Measurements from ENCODE around the gene TMCO4. TPM values are rescaled to one million over a fixed set of nuclear protein-coding genes. Genes with fewer than 3 reads are reported as not detected.

Gene TMCO4
- total RNA-seq, 1 experiment from 2014 or later = 15.1 TPM

DNA sequence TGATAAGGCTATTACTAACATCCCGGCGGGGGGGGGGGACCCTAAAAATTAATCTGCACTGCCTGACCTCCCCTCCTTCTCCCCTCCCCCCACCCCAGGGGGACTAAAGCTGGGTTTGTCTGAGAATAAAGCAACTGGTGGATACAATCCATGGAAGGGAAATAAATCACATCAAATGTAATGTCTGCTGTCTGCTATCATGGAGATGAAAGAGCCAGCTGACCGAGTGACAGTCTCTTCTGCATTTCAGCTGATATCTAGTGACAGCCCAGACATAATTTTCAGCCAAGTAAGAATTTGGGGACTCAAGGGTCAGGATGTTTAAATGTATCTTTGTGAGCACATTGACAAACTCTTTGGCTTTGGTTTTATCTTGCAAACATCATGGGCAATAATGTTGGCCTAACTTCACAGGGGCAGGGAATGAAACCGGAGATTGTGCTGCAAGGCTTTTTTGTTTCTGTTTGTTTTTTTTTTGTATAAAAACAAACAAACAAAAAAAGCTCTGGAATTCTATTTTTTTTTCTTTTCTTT, 90.4 kb downstream of the TMCO4 start:
- Histone ChIP-seq H3K27me3 (replicated peaks; ENCODE audit: control insufficient read depth, insufficient read depth, low read length) (no peaks in the 10 kb centered on the region), H3K4me1 (no peaks in the 10 kb centered on the region), H3K36me3 (ENCODE audit: control insufficient read depth, insufficient read depth, low read length) (no peaks in the 10 kb centered on the region), H3K4me3 (ENCODE audit: low read depth, low read length) (no peak overlapping the region), H3K9me3 (no peaks in the 10 kb centered on the region)
- H3K4me1 Mint-ChIP-seq (ENCODE audit: low read depth, unreplicated experiment) = no peaks in the 10 kb centered on the region
- intact Hi-C loops (cut with micrococcal nuclease; ENCODE audit: unreplicated experiment) = no loop called here
- DNase-seq = no peak
- POLR2A ChIA-PET = no interaction called here
- TF ChIP-seq, protein P1, sequence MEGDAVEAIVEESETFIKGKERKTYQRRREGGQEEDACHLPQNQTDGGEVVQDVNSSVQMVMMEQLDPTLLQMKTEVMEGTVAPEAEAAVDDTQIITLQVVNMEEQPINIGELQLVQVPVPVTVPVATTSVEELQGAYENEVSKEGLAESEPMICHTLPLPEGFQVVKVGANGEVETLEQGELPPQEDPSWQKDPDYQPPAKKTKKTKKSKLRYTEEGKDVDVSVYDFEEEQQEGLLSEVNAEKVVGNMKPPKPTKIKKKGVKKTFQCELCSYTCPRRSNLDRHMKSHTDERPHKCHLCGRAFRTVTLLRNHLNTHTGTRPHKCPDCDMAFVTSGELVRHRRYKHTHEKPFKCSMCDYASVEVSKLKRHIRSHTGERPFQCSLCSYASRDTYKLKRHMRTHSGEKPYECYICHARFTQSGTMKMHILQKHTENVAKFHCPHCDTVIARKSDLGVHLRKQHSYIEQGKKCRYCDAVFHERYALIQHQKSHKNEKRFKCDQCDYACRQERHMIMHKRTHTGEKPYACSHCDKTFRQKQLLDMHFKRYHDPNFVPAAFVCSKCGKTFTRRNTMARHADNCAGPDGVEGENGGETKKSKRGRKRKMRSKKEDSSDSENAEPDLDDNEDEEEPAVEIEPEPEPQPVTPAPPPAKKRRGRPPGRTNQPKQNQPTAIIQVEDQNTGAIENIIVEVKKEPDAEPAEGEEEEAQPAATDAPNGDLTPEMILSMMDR (IDR thresholded peaks at IDR 0.05; ENCODE audit: insufficient read depth in 1 of 2, low read depth in 1 of 2, low read length in 1 of 2, severe bottlenecking in 1 of 2, unreplicated experiment in 1 of 2) = no peak
- no TSS peak for BruUV-seq (replicated peaks)
- no peak overlapping the region for H3K4me3 Mint-ChIP-seq (ENCODE audit: unreplicated experiment)
- no peaks in the 10 kb centered on the region for H3K36me3 Mint-ChIP-seq (ENCODE audit: insufficient read depth, unreplicated experiment)
- H3K27me3 Mint-ChIP-seq (ENCODE audit: insufficient read depth, unreplicated experiment) = no peaks in the 10 kb centered on the region
- H3K27ac Mint-ChIP-seq (ENCODE audit: unreplicated experiment) = no peak overlapping the region
- CTCF ChIA-PET = no interaction called here
- H3K9me3 Mint-ChIP-seq (ENCODE audit: unreplicated experiment) = no peaks in the 10 kb centered on the region

- Mint-ChIP-seq H3K36me3 (ENCODE audit: insufficient read depth, unreplicated experiment) (no peaks in the 10 kb centered on the region), H3K4me3 (ENCODE audit: unreplicated experiment) (no peak overlapping the region), H3K4me1 (ENCODE audit: low read depth, unreplicated experiment) (no peaks in the 10 kb centered on the region), H3K27me3 (ENCODE audit: insufficient read depth, unreplicated experiment) (no peaks in the 10 kb centered on the region), H3K27ac (ENCODE audit: unreplicated experiment) (no peak overlapping the region), H3K9me3 (ENCODE audit: unreplicated experiment) (no peaks in the 10 kb centered on the region)
- no peak for DNase-seq
- no peaks in the 10 kb centered on the region for H3K36me3 ChIP-seq (ENCODE audit: control insufficient read depth, insufficient read depth, low read length)
- H3K9me3 ChIP-seq = no peaks in the 10 kb centered on the region
- POLR2A ChIA-PET = interaction anchor here (0.6 kb wide), 1 partner anchor 78 kb away, joined by 3 read pairs; no protein-coding TSS in a partner anchor
- no TSS peak for BruUV-seq (replicated peaks)
- CTCF ChIA-PET = no interaction called here
- TF ChIP-seq, protein P1 (IDR thresholded peaks at IDR 0.05; ENCODE audit: insufficient read depth in 1 of 2, low read depth in 1 of 2, low read length in 1 of 2, severe bottlenecking in 1 of 2, unreplicated experiment in 1 of 2) = no peak
- H3K4me3 ChIP-seq (ENCODE audit: low read depth, low read length) = no peak overlapping the region
- no peaks in the 10 kb centered on the region for H3K4me1 ChIP-seq
- intact Hi-C loops (cut with micrococcal nuclease; ENCODE audit: unreplicated experiment) = no loop called here
- H3K27me3 ChIP-seq (replicated peaks; ENCODE audit: control insufficient read depth, insufficient read depth, low read length) = no peaks in the 10 kb centered on the region
These were observed 91.1 kb downstream of the TMCO4 start for GRCh38 chr1:19708567-19709110.

DNA sequence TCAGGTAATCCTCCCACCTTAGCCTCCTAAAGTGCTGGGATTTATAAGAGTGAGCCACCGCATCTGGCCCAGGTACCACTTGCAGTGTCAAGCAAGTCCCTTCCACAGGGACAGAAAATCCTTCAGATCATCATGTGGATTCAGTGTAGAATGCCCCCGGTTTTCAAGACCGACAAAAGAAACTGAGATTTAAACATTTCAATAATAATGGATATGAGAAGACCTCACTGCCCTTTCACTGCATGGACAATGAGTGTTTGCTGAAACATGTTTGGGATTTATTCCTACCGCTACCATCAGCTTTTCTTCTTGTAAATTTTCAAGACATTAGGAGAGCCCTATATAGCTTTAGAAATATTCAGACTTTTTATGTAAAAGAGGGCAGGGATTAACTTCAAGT, 93.6 kb downstream of the TMCO4 start:
- ChIA-PET POLR2A (interaction anchor here (0.6 kb wide), 1 partner anchor 221 kb away, joined by 5 read pairs; the partner anchor contains the start of gene CAPZB), CTCF (interaction anchor here (3.3 to 3.6 kb wide), 2 partner anchors 9 to 45 kb away, joined by 17 to 36 read pairs; no protein-coding TSS in a partner anchor)
- no peaks in the 10 kb centered on the region for H3K36me3 ChIP-seq (ENCODE audit: control insufficient read depth, insufficient read depth, low read length)
- H3K36me3 Mint-ChIP-seq (ENCODE audit: insufficient read depth, unreplicated experiment) = no peaks in the 10 kb centered on the region
- H3K4me1 ChIP-seq = no peaks in the 10 kb centered on the region
- BruUV-seq (replicated peaks) = no TSS peak
- no peak for DNase-seq
- no peak overlapping the region for H3K4me3 Mint-ChIP-seq (ENCODE audit: unreplicated experiment)
- intact Hi-C loops (cut with micrococcal nuclease; ENCODE audit: unreplicated experiment) = no loop called here
- no peaks in the 10 kb centered on the region for H3K9me3 Mint-ChIP-seq (ENCODE audit: unreplicated experiment)
- H3K27me3 ChIP-seq (replicated peaks; ENCODE audit: control insufficient read depth, insufficient read depth, low read length) = no peaks in the 10 kb centered on the region
- TF ChIP-seq, protein P1 (IDR thresholded peaks at IDR 0.05; ENCODE audit: insufficient read depth in 1 of 2, low read depth in 1 of 2, low read length in 1 of 2, severe bottlenecking in 1 of 2, unreplicated experiment in 1 of 2) = no peak
- H3K27ac Mint-ChIP-seq (ENCODE audit: unreplicated experiment) = no peak overlapping the region
- no peaks in the 10 kb centered on the region for H3K27me3 Mint-ChIP-seq (ENCODE audit: insufficient read depth, unreplicated experiment)
- no peaks in the 10 kb centered on the region for H3K4me1 Mint-ChIP-seq (ENCODE audit: low read depth, unreplicated experiment)
- H3K9me3 ChIP-seq = no peaks in the 10 kb centered on the region
- no peak overlapping the region for H3K4me3 ChIP-seq (ENCODE audit: low read depth, low read length)
